Endothelial cell of umbilical vein (primary cell): Measurements from ENCODE around the gene SLC23A2. TPM values are rescaled to one million over a fixed set of nuclear protein-coding genes. Genes with fewer than 3 reads are reported as not detected.

Experiments used
- BruUV-seq: library from RNA; stranded (reverse); fragments of 400-500 nt; replicated peaks from 2 replicates; lab custom pipeline; 2021; lab: Mats Ljungman, UMichigan
- CTCF ChIA-PET: fragments of 300-600, 350-600 bp; sonication (Branson Sonifier 250); formaldehyde crosslinking; loops from one replicate; lab custom pipeline; 2021; ENCODE audit warnings: antibody characterized with exemption, inconsistent platforms; lab: Charles Lee
- POLR2A ChIA-PET: fragments of 300-600, 350-600 bp; sonication (Branson Sonifier 250); formaldehyde crosslinking; loops from one replicate; lab custom pipeline; 2021; ENCODE audit warnings: antibody characterized with exemption, inconsistent platforms; lab: Charles Lee
- DNase-seq: peaks from one replicate; pipeline ENCODE4 v3.0.0-alpha.2; 2011; ENCODE audit warnings: low read depth, low spot score
- FAIRE-seq: peaks from 2 replicates; lab custom pipeline; 2011; peaks lifted over from hg19 to GRCh38; lab: Jason Lieb, UNC
- H2AFZ ChIP-seq: 2 replicates; pipeline ENCODE4 v1.6.0; 2012; ENCODE audit warnings: low read depth, low read length, control low read depth, inconsistent platforms
- H3K27ac ChIP-seq: 2 replicates; pipeline ENCODE4 v1.5.1; 2011; ENCODE audit warnings: low read depth, mild to moderate bottlenecking, control low read depth, low read length, moderate library complexity; ENCODE audit not compliant: insufficient read depth
- H3K27me3 ChIP-seq, 2 experiments: 2 replicates each; pipeline versions ENCODE4 v1.6.0 to v1.6.1; 2011; ENCODE audit warnings: low read length in 2 of 2, mixed read lengths in 1 of 2; ENCODE audit not compliant: control insufficient read depth in 2 of 2, insufficient read depth in 2 of 2
- H3K36me3 ChIP-seq, 2 experiments: 2 replicates in 1 of 2; 3 replicates in 1 of 2; pipeline ENCODE4 v1.5.1; 2011; ENCODE audit warnings: low read length in 2 of 2, mild to moderate bottlenecking in 1 of 2, moderate library complexity in 1 of 2; ENCODE audit not compliant: control insufficient read depth in 2 of 2, insufficient read depth in 2 of 2; ENCODE audit errors: extremely low read depth in 1 of 2
- H3K4me1 ChIP-seq: 3 replicates; pipeline ENCODE4 v1.5.1; 2011; ENCODE audit warnings: mild to moderate bottlenecking, low read length; ENCODE audit not compliant: control insufficient read depth, insufficient read depth; ENCODE audit errors: extremely low read depth
- H3K4me2 ChIP-seq: 2 replicates; pipeline ENCODE4 v1.6.1; 2011; ENCODE audit warnings: low read length, control low read depth, mixed read lengths; ENCODE audit not compliant: insufficient read depth
- H3K4me3 ChIP-seq, 3 experiments: fragments of 200-600 bp in 1 of 3; sonication (generic), shearing (Covaris generic) in 1 of 3; replicated peaks in 1 of 3; 2 replicates each; pipeline ENCODE4 v1.5.1; 2011 to 2016; ENCODE audit warnings: control low read depth in 3 of 3, low read length in 3 of 3, mild to moderate bottlenecking in 2 of 3, inconsistent platforms in 1 of 3, low read depth in 1 of 3, moderate library complexity in 1 of 3; ENCODE audit not compliant: insufficient read depth in 1 of 3
- H3K79me2 ChIP-seq: 2 replicates; pipeline ENCODE4 v1.6.0; 2012; ENCODE audit warnings: low read length, inconsistent platforms; ENCODE audit not compliant: control insufficient read depth, insufficient read depth
- H3K9ac ChIP-seq: replicated peaks from 2 replicates; pipeline ENCODE3; 2011; ENCODE audit warnings: low read length, control low read depth; ENCODE audit not compliant: insufficient read depth; ENCODE audit errors: extremely low read depth
- H3K9me1 ChIP-seq: replicated peaks from 3 replicates; pipeline ENCODE4 v1.6.0; 2011; ENCODE audit warnings: mild to moderate bottlenecking, low read length; ENCODE audit not compliant: control insufficient read depth, insufficient read depth; ENCODE audit errors: extremely low read depth
- H3K9me3 ChIP-seq: replicated peaks from 2 replicates; pipeline ENCODE4 v1.5.1; 2012; ENCODE audit warnings: low read length, inconsistent platforms; ENCODE audit not compliant: control insufficient read depth, insufficient read depth
- H4K20me1 ChIP-seq: replicated peaks from 2 replicates; pipeline ENCODE3; 2011; ENCODE audit warnings: mild to moderate bottlenecking, low read length; ENCODE audit not compliant: control insufficient read depth, insufficient read depth; ENCODE audit errors: extremely low read depth
- EZH2 ChIP-seq: IDR thresholded peaks from 2 replicates; pipeline ENCODE4 v1.6.1; 2012; ENCODE audit warnings: borderline replicate concordance, low read depth, mild to moderate bottlenecking, moderate library complexity, low read length, inconsistent platforms; ENCODE audit not compliant: severe bottlenecking
- FOS ChIP-seq: IDR thresholded peaks from 2 replicates; pipeline ENCODE4 v1.6.1; 2011; ENCODE audit warnings: mild to moderate bottlenecking, low read length, moderate library complexity, borderline replicate concordance; ENCODE audit not compliant: insufficient read depth
- GATA2 ChIP-seq: IDR thresholded peaks from 2 replicates; pipeline ENCODE4 v1.7.0; 2011; ENCODE audit warnings: low read depth, mild to moderate bottlenecking, moderate library complexity, mixed read lengths, low read length; ENCODE audit not compliant: insufficient read length, insufficient read depth
- JUN ChIP-seq: IDR thresholded peaks from 2 replicates; pipeline ENCODE4 v1.6.1; 2011; ENCODE audit warnings: borderline replicate concordance, low read depth; ENCODE audit not compliant: insufficient read length, insufficient read depth
- MYC ChIP-seq: IDR thresholded peaks from one replicate; pipeline ENCODE4 v1.6.1; 2011; ENCODE audit warnings: mild to moderate bottlenecking, low read depth, low read length
- POLR2A ChIP-seq: IDR thresholded peaks from 2 replicates; pipeline ENCODE4 v1.6.1; 2012; ENCODE audit warnings: low read depth, mild to moderate bottlenecking, control low read depth, low read length
- POLR2AphosphoS5 ChIP-seq: IDR thresholded peaks from 2 replicates; pipeline ENCODE4 v1.6.1; 2012; ENCODE audit warnings: low read depth, mild to moderate bottlenecking, control low read depth, low read length, moderate library complexity; ENCODE audit not compliant: insufficient read depth
- dilution Hi-C: fragments of 300-500 bp; cut with MboI; formaldehyde crosslinking; loops from one replicate; pipeline ENCODE4 v1.15.0; 2019; ENCODE audit warnings: low sequenced_read_pairs; ENCODE audit not compliant: extremely low pct_ligation_motif_present
- intact Hi-C: fragments of 100-400 bp; cut with micrococcal nuclease; formaldehyde crosslinking; loops from one replicate; pipeline ENCODE4 v1.10.0; 2022
- polyA plus RNA-seq, 4 experiments: library from polyadenylated mRNA; depleted of rRNA in 3 of 4; stranded (reverse) in 3 of 4; unstranded in 1 of 4; fragments of >200 nt; gene quantifications; 2 replicates each; pipeline versions ENCODE4 v1.2.1 to v1.2.3, GENCODE V29; 2011 to 2012; ENCODE audit warnings: missing spikeins in 1 of 4
- total RNA-seq: library from RNA; stranded (reverse); gene quantifications from 2 replicates; pipeline ENCODE4 v1.2.3, GENCODE V29; 2021
- TF ChIP-seq, protein P1 (sequence below): IDR thresholded peaks from 2 replicates; pipeline ENCODE4 v1.6.1; 2011; ENCODE audit not compliant: insufficient read depth, insufficient read length
- TF ChIP-seq, protein P2 (sequence below), 2 donors: IDR thresholded peaks; 1 replicate in 1 of 2; 2 replicates in 1 of 2; pipeline ENCODE4 v1.5.1; 2011; ENCODE audit warnings: low read length in 2 of 2, mild to moderate bottlenecking in 2 of 2, moderate library complexity in 2 of 2, control low read depth in 1 of 2, inconsistent platforms in 1 of 2, low read depth in 1 of 2; ENCODE audit not compliant: insufficient read depth in 1 of 2; ENCODE audit errors: extremely low read depth in 1 of 2

SLC23A2 gene
- total and polyA plus RNA-seq, 2 donors (not counting 3 experiments of a cell fraction or from before 2014, with no cell fraction given): 24.4 to 24.5 TPM

DNA sequence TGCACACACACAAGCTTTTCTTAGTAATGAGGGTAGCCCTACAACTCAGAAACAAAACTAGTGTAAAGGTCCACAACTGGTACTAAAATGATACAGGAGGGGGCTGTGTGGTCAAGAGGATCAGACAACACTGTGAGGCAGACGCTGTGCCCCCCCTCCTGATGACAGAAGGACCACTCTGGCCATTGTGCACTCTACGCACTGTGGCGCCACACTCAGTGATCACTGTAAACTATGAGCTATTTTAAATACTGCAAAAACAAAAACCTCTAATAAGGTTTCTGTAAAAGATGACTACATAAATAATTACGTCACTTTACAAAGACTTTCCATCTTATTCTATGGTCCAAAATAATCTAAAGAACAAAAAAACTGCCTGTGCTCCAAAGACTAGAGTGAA is 96.1 kb downstream of the SLC23A2 start:
- TF ChIP-seq, protein P1, sequence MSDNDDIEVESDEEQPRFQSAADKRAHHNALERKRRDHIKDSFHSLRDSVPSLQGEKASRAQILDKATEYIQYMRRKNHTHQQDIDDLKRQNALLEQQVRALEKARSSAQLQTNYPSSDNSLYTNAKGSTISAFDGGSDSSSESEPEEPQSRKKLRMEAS: no peak
- TF ChIP-seq GATA2: no peak
- TF ChIP-seq EZH2: no peak
- TF ChIP-seq POLR2A: no peak
- no peak for TF ChIP-seq POLR2AphosphoS5
- no peak for TF ChIP-seq MYC
- Histone ChIP-seq H3K9me3 (no peaks in the 10 kb centered on the region), H3K27ac (no peak overlapping the region), H3K79me2 (no peaks in the 10 kb centered on the region), H2AFZ (no peak overlapping the region), H3K4me2 (no peak overlapping the region), H3K4me1 (no peaks in the 10 kb centered on the region), H3K27me3 (no peaks in the 10 kb centered on the region), H4K20me1 (no peaks in the 10 kb centered on the region), H3K9ac (no peak overlapping the region), H3K4me3 (no peak overlapping the region), H3K9me1 (no peaks in the 10 kb centered on the region), H3K36me3 (no peaks in the 10 kb centered on the region)
- no peak for FAIRE-seq
- no TSS peak for BruUV-seq
- ChIA-PET CTCF (no interaction called here), POLR2A (no interaction called here)
- DNase-seq: no peak
- intact Hi-C loops: no loop called here
- dilution Hi-C loops: no loop called here

DNA sequence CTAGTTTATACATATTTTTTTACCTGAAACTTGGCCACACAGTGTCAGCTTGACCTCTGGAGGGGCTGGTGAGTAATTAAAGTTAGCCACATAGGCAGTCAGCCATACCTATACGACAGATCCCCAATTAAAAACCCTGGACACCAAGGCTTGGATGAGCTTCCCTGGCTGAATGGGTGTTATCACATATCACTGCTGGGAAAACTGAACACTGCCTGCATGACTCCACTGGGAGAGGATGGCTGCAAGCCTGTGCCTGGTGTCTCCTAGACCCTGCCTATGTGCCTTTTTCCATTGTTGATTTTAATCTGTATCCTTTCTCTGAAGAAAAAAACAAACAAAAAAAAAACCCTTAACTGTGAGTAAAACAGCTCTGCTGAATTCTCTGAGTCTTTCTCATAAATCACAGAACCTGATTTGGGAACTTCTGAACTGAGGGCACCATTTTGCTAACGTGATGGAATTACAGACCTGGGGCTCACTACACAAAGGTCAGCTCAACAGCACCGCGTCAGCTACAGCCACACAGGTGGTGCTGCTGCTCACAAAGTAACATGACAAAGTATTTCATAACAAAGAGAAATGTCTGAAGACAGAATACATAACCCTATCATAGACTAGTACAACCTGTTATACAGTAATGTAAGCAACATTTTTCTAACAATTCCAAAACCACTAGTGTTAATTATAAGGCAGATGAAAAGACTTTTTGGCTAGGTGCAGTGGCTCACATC is 97.0 kb downstream of the SLC23A2 start:
- no peaks in the 10 kb centered on the region for H3K9me1 ChIP-seq
- H3K27me3 ChIP-seq: no peaks in the 10 kb centered on the region
- no TSS peak for BruUV-seq
- POLR2A ChIA-PET: interaction anchor here (0.6 kb wide), 1 partner anchor 82 kb away, joined by 3 read pairs; no protein-coding TSS in a partner anchor
- H3K79me2 ChIP-seq: no peaks in the 10 kb centered on the region
- H2AFZ ChIP-seq: no peak overlapping the region
- CTCF ChIA-PET: interaction anchor here (0.9 kb wide), 1 partner anchor 51 kb away, joined by 3 read pairs; no protein-coding TSS in a partner anchor
- no peak overlapping the region for H3K9ac ChIP-seq
- H4K20me1 ChIP-seq: no peaks in the 10 kb centered on the region
- intact Hi-C loops: no loop called here
- FAIRE-seq: no peak
- no peak for DNase-seq
- H3K36me3 ChIP-seq: no peaks in the 10 kb centered on the region
- no peak overlapping the region for H3K4me2 ChIP-seq
- no peak overlapping the region for H3K4me3 ChIP-seq
- H3K4me1 ChIP-seq: no peaks in the 10 kb centered on the region
- no peak overlapping the region for H3K27ac ChIP-seq
- H3K9me3 ChIP-seq: no peaks in the 10 kb centered on the region
- dilution Hi-C loops: no loop called here
- no peak for TF ChIP-seq GATA2
- TF ChIP-seq, protein P1: no peak
- TF ChIP-seq, protein P2, sequence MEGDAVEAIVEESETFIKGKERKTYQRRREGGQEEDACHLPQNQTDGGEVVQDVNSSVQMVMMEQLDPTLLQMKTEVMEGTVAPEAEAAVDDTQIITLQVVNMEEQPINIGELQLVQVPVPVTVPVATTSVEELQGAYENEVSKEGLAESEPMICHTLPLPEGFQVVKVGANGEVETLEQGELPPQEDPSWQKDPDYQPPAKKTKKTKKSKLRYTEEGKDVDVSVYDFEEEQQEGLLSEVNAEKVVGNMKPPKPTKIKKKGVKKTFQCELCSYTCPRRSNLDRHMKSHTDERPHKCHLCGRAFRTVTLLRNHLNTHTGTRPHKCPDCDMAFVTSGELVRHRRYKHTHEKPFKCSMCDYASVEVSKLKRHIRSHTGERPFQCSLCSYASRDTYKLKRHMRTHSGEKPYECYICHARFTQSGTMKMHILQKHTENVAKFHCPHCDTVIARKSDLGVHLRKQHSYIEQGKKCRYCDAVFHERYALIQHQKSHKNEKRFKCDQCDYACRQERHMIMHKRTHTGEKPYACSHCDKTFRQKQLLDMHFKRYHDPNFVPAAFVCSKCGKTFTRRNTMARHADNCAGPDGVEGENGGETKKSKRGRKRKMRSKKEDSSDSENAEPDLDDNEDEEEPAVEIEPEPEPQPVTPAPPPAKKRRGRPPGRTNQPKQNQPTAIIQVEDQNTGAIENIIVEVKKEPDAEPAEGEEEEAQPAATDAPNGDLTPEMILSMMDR (IDR thresholded peaks at IDR 0.05; ENCODE audit: extremely low read depth in 1 of 2, insufficient read depth in 1 of 2, low read depth in 1 of 2, low read length in 2 of 2): no peak
- TF ChIP-seq POLR2AphosphoS5: no peak
- no peak for TF ChIP-seq MYC
- TF ChIP-seq JUN: no peak
- no peak for TF ChIP-seq POLR2A
- TF ChIP-seq EZH2: no peak
- no peak for TF ChIP-seq FOS
